Liver (tissue), 3 donors: Measurements from ENCODE around the gene KLHDC10.

Source experiments
- EGR1 ChIP-seq, 2 donors: IDR thresholded peaks; 2 replicates each; pipeline ENCODE4 v1.6.1; 2016 to 2018; ENCODE audit warnings: antibody characterized with exemption in 2 of 2, low read depth in 2 of 2
- GABPA ChIP-seq, 2 donors: IDR thresholded peaks in 1 of 2; conservative IDR thresholded peaks in 1 of 2; 2 replicates each; pipeline ENCODE4 v1.6.1; 2016; ENCODE audit warnings: antibody characterized with exemption in 2 of 2, mild to moderate bottlenecking in 1 of 2, moderate library complexity in 1 of 2
- HNF4A ChIP-seq, 2 donors: conservative IDR thresholded peaks; 2 replicates each; pipeline ENCODE4 v1.6.1; 2016; ENCODE audit warnings: antibody characterized with exemption in 2 of 2, mild to moderate bottlenecking in 2 of 2
- JUND ChIP-seq, 2 donors: IDR thresholded peaks; 2 replicates each; pipeline ENCODE4 v1.6.1; 2016; ENCODE audit warnings: antibody characterized with exemption in 2 of 2
- MAX ChIP-seq: IDR thresholded peaks from 2 replicates; pipeline ENCODE4 v1.6.1; 2016; ENCODE audit warnings: antibody characterized with exemption
- NR2F2 ChIP-seq: IDR thresholded peaks from 2 replicates; pipeline ENCODE4 v1.6.1; 2016; ENCODE audit warnings: antibody characterized with exemption
- RAD21 ChIP-seq, 2 donors: IDR thresholded peaks; 2 replicates each; pipeline ENCODE4 v1.6.1; 2016; ENCODE audit warnings: antibody characterized with exemption in 2 of 2, mild to moderate bottlenecking in 2 of 2
- REST ChIP-seq: IDR thresholded peaks from 2 replicates; pipeline ENCODE4 v1.6.1; 2016; ENCODE audit warnings: antibody characterized with exemption, mild to moderate bottlenecking
- RXRA ChIP-seq, 2 donors: IDR thresholded peaks; 2 replicates each; pipeline ENCODE4 v1.6.1; 2017 to 2018; ENCODE audit warnings: antibody characterized with exemption in 2 of 2, mild to moderate bottlenecking in 1 of 2
- SP1 ChIP-seq: IDR thresholded peaks from 2 replicates; pipeline ENCODE4 v1.6.1; 2018; ENCODE audit warnings: antibody characterized with exemption, mild to moderate bottlenecking
- TAF1 ChIP-seq: conservative IDR thresholded peaks from 2 replicates; pipeline ENCODE4 v1.6.1; 2016; ENCODE audit warnings: antibody characterized with exemption, mild to moderate bottlenecking
- TF ChIP-seq, protein P1 (sequence below): fragments of 150-350 bp; IDR thresholded peaks from 2 replicates; pipeline ENCODE4 v1.5.1; 2017; ENCODE audit warnings: improper control_type of control experiment, low read depth, low read length; ENCODE audit not compliant: missing input control
- TF ChIP-seq, protein P2 (sequence below): IDR thresholded peaks from 2 replicates; pipeline ENCODE4 v1.6.1; 2016; ENCODE audit warnings: antibody characterized with exemption
- donor health status: healthy.
- donor health status: healthy.

DNA sequence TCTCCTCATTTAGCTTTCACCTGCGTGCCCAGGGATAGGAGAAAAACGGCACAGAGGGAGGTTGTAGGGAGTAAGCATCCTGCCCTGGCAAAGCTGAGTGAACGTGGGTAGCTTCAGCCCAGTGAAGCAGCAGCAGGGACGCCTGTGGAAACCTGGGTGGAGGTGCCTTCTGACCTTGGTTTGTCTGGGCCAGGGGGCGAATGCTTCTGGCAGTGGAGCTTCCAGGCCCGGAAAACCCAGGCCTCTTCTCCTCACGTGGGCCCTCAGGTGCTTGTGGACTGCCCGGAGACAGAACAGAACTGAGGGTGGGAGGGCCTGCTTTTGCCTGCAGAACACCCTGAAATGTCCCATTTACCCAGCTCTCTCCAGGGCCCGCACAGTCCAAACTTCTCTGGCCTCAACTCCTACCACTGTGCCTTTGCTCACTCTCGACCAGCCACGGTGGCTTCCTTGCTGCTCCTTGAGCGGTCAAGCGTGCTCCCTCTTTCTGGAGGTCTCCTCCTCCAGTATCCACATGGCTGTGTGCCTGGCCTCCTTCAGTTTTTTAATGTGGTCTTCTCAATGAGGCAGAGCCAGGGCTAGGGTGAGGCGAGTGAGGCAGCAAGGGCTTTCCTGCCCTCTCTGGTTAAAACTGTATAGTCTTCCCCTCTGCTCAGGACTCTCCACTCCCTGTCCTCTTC lies 72.5 kb downstream of the KLHDC10 start:
- no peak for TF ChIP-seq TAF1
- TF ChIP-seq JUND (IDR thresholded peaks at IDR 0.05): no peak
- TF ChIP-seq RXRA (IDR thresholded peaks at IDR 0.05): no peak
- TF ChIP-seq, protein P1, sequence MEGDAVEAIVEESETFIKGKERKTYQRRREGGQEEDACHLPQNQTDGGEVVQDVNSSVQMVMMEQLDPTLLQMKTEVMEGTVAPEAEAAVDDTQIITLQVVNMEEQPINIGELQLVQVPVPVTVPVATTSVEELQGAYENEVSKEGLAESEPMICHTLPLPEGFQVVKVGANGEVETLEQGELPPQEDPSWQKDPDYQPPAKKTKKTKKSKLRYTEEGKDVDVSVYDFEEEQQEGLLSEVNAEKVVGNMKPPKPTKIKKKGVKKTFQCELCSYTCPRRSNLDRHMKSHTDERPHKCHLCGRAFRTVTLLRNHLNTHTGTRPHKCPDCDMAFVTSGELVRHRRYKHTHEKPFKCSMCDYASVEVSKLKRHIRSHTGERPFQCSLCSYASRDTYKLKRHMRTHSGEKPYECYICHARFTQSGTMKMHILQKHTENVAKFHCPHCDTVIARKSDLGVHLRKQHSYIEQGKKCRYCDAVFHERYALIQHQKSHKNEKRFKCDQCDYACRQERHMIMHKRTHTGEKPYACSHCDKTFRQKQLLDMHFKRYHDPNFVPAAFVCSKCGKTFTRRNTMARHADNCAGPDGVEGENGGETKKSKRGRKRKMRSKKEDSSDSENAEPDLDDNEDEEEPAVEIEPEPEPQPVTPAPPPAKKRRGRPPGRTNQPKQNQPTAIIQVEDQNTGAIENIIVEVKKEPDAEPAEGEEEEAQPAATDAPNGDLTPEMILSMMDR: no peak
- TF ChIP-seq RAD21 (IDR thresholded peaks at IDR 0.05): no peak
- no peak for TF ChIP-seq GABPA (IDR thresholded peaks at IDR 0.05 in 1 of 2, conservative IDR thresholded peaks at IDR 0.05 in 1 of 2)
- TF ChIP-seq NR2F2: no peak
- no peak for TF ChIP-seq EGR1 (IDR thresholded peaks at IDR 0.05; ENCODE audit: low read depth in 2 of 2)
- TF ChIP-seq, protein P2, sequence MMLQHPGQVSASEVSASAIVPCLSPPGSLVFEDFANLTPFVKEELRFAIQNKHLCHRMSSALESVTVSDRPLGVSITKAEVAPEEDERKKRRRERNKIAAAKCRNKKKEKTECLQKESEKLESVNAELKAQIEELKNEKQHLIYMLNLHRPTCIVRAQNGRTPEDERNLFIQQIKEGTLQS: no peak
- TF ChIP-seq REST: no peak
- TF ChIP-seq HNF4A (conservative IDR thresholded peaks at IDR 0.05): no peak
- TF ChIP-seq SP1: no peak
- TF ChIP-seq MAX: no peak
